ENCODE data around the gene SPDEF.

The SPDEF gene

DNA sequence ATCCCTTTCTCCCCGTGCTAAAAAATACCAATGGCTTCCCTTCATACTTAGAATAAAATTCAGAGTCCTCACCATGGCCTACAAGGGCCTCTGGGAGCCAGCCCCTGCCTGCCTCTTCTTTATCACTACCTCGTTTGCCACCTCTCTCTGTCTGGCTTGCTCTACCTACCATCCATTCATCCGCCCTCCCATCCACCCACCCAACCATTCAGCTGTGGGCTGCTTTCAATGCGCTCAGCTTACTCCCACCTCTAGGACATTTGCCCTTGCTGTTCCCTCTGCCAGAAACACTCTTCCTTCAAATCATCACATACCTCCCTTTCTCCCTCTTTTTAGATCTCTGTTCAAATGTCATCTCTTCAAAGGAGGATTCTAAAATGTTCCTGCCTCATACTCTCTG is 45.8 kb downstream of the SPDEF start:
- CTCF ChIA-PET, result no interaction called here
- no peak overlapping the region for H3K27ac ChIP-seq
- POLR2A ChIA-PET (ENCODE audit: low non-redundant PET), result no interaction called here
- DNase-seq (ENCODE audit: low spot score), result no peak
- TF ChIP-seq, protein P1, sequence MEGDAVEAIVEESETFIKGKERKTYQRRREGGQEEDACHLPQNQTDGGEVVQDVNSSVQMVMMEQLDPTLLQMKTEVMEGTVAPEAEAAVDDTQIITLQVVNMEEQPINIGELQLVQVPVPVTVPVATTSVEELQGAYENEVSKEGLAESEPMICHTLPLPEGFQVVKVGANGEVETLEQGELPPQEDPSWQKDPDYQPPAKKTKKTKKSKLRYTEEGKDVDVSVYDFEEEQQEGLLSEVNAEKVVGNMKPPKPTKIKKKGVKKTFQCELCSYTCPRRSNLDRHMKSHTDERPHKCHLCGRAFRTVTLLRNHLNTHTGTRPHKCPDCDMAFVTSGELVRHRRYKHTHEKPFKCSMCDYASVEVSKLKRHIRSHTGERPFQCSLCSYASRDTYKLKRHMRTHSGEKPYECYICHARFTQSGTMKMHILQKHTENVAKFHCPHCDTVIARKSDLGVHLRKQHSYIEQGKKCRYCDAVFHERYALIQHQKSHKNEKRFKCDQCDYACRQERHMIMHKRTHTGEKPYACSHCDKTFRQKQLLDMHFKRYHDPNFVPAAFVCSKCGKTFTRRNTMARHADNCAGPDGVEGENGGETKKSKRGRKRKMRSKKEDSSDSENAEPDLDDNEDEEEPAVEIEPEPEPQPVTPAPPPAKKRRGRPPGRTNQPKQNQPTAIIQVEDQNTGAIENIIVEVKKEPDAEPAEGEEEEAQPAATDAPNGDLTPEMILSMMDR (conservative IDR thresholded peaks at IDR 0.05; ENCODE audit: low read depth), result no peak

DNA sequence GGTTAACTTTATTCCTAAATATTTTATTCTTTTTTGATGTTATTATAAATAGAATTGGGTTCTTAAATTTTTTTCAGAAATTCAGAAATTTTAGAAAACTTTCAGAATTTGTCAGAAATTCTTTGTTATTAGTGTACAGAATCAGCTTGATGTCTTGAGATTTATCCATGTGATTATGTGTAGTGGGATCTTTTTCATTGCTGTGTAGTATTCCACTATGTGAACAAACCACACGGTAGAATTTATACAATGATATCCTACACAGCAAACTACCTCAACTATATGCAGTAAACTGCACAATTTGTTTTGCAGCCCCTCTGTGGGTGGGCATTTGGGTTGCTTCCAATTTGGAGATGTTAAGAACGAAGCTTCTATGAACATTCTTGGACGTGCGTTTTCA is 46.3 kb downstream of the SPDEF start:
- TF ChIP-seq, protein P1 (conservative IDR thresholded peaks at IDR 0.05; ENCODE audit: low read depth), result no peak
- DNase-seq (ENCODE audit: low spot score), result no peak
- ChIA-PET CTCF (no interaction called here), POLR2A (ENCODE audit: low non-redundant PET) (no interaction called here)
- H3K27ac ChIP-seq, result no peak overlapping the region

DNA sequence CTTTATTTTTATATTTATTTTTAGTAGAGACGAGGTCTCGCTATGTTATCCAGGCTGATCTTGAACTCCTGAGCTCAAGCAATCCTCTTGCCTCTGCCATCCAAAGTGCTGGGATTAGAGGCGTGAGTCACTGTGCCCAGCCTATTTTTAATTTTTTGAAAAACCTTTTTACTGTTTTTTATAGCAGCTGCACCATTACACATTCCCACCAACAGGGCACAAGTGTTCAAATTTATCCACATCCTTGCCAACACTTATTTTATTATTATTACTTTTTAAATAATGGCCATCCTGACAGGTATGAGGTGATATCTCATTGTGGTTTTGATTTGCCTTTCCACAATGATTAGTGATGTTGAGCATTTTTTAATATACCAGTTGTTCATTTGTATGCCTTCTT is 47.7 kb downstream of the SPDEF start:
- DNase-seq (ENCODE audit: low spot score), result no peak
- ChIA-PET POLR2A (ENCODE audit: low non-redundant PET) (no interaction called here), CTCF (interaction anchor here (0.6 kb wide), 2 partner anchors 48 to 402 kb away, joined by 3 to 4 read pairs; no protein-coding TSS in a partner anchor)
- H3K27ac ChIP-seq, result no peak overlapping the region
- TF ChIP-seq, protein P1 (conservative IDR thresholded peaks at IDR 0.05; ENCODE audit: low read depth), result no peak

DNA sequence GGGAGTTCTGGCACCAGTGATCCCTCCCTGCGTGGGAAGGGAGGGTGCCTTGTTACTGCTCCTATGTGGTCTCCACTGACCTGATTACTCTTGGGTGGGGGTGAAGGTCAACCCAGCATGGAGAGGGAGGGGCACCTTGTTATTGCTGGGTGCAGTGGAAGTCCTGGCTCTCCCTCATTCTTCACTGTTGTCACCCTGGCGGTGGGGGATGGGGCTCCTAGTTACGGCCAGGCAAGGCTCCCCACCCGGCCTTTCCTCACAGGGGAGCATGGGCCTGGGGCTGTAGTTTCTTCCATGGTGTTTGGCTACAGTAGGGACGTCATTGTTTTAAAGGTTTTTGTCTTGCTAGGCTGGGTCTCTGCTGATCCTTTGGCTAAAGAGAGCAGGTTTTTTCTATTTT is 49.4 kb downstream of the SPDEF start:
- H3K27ac ChIP-seq, result no peak overlapping the region
- ChIA-PET POLR2A (ENCODE audit: low non-redundant PET) (no interaction called here), CTCF (interaction anchor here (0.6 kb wide), 1 partner anchor 1651 kb away, joined by 3 read pairs; no protein-coding TSS in a partner anchor)

DNA sequence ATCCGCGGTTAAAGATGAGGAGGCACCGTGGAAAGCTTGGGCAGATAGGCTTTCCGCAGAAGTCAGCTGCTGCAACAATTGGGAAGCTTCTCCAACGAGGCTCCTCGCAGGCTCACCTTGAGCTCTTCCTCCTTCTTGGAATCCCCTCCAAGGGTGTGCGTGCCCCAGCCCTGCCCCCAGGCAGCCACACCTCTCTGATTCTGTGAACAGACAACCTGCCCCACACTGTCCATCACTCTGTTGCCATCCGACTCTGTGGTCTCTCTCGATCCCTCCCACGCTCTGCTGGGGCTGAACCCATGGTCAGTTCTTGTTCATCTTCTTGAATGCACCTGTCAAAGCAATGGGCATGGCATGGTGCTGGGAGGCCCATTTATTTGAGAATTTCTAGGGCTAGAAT is 58.7 kb downstream of the SPDEF start:
- ChIA-PET CTCF (no interaction called here), POLR2A (ENCODE audit: low non-redundant PET) (no interaction called here)
- DNase-seq (ENCODE audit: low spot score), result no peak
- H3K27ac ChIP-seq, result no peak overlapping the region
- TF ChIP-seq, protein P1 (conservative IDR thresholded peaks at IDR 0.05; ENCODE audit: low read depth), result no peak

More for the DNA sequence above, 49.4 kb downstream of the SPDEF start:
- TF ChIP-seq, protein P1 (conservative IDR thresholded peaks at IDR 0.05; ENCODE audit: low read depth), result no peak
- DNase-seq (ENCODE audit: low spot score), result no peak

DNA sequence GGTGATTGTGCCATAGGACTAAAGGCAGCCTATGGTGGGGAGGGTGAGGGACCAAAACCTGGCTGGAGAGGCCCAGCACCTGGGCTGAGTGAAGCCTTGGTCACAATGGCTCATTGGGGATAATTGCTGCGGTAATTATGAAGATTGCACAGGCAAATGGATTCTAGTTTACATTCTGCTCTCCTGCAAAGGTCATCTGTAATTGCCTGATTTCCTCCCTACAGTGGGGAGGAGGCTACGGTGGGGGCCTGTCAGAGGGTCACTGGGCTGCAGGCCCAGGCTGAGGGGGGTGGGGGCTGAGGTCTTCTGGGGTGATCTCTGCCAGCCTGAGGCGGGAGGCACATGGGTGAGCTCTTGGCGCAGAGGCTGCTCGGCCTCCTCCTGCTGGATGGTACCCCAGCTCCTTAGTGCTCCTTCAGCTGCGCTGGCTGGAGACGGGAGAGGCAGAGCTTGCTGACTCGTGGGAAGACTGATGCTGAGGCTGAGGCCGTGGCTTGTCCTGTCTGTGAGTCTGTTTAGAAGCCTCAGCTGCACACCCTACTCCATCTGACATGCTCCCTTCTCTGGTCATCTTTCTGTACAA is 59.9 kb downstream of the SPDEF start:
- DNase-seq (ENCODE audit: low spot score), result no peak
- TF ChIP-seq, protein P1 (conservative IDR thresholded peaks at IDR 0.05; ENCODE audit: low read depth), result no peak

More for the DNA sequence above, 59.9 kb downstream of the SPDEF start:
- POLR2A ChIA-PET (ENCODE audit: low non-redundant PET), result no interaction called here
- CTCF ChIA-PET, result no interaction called here
- H3K27ac ChIP-seq, result no peak overlapping the region
